Stromal cell of bone marrow (primary cell): Measurements from ENCODE around the gene CHST3.
"Not testable (repeated sequence)": the region's sequence is repeated elsewhere in the genome, so short reads cannot be mapped to it uniquely, and the experiment has no call there.

Source experiments
- DNase-seq: peaks from one replicate; pipeline ENCODE4 v3.0.0-alpha.2; 2012; ENCODE audit warnings: low read depth

Gene CHST3

DNA sequence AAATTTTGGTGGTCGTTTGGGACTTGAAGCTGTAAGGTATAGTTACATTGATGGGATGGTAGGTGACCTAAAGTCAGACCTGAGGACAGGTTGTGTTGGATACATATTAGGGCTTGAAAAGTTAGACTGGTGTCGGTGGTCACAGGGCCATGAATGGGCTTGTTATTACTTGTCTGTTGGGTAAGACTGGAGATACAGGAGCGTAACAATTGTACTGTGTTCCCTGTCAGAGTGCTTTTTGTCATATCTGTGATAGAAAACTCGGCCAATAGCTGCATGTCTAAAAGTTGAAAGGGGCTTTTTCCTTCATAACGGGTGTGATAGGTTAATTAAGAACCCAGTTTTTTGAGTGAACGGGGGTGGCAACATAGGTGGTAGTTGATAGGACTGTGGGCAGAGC is 13.5 kb upstream of the CHST3 start:
- DNase-seq, result no peak

DNA sequence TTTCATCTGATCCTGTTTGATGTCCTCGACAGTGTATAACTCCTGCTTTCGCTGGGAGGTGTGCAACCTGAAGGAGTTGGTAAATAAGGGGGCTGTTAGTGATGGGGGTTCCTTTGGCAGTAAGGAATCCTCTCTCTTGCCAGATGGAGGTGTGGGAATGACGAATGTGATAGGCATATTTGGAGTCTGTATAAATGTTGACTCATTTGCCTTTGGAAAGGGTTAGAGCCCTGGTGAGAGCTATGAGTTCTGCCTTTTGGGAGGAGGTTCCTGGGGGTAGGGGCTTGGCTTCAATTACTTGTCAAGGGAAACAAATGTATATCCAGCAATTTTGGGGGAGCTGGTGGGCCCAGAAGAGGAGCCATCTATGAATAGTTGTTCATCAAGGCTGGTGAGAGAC is 11.4 kb upstream of the CHST3 start:
- no peak for DNase-seq

DNA sequence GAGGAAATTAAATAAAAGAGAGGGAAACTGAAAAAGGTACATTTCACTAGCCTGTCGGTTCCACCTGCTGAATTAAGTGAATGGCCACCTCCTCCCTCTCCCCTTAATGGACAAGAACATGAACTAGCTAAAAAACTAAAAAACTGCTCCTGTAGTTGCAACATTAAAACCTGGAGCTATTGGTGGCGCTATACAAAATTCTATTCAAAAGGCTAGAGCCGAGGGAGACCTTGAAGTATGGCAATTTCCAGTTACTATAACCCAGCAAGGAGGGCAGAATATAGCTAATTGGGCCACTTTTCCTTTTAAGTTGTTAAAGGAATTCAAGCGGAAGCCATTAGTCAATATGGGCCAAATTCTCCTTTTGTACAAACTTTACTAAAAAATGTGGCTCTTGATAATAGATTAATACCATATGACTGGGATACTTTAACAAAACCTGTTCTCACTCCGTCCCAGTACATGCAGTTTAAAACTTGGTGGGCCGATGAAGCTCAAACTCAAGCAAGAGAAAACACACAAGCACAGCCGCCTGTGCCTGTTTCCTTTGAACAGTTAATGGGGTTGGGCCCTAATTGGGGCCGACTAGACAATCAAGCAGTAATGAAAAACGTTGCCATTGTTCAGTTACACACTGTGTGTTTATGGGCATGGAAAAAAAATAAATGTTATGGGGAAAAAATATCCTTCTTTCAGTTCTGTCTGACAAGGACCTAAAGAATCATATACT is 6.5 kb upstream of the CHST3 start:
- DNase-seq, result no peak

DNA sequence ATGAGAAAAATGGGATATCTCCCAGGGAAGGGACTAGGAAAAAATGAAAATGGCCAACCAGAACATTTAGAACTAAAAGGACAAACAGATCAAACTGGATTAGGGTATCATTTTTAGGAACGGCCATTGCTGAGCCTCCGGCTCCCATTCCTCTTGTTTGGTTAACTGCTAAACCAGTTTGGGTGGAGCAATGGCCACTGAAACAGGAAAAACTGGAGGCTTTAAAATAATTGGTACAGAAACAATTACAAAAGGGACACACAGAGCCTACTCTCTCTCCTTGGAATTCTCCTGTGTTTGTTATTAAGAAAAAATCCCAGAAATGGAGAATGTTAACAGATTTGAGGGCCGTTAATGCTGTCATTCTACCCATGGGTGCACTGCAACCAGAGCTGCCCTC is 4.7 kb upstream of the CHST3 start:
- no peak for DNase-seq

DNA sequence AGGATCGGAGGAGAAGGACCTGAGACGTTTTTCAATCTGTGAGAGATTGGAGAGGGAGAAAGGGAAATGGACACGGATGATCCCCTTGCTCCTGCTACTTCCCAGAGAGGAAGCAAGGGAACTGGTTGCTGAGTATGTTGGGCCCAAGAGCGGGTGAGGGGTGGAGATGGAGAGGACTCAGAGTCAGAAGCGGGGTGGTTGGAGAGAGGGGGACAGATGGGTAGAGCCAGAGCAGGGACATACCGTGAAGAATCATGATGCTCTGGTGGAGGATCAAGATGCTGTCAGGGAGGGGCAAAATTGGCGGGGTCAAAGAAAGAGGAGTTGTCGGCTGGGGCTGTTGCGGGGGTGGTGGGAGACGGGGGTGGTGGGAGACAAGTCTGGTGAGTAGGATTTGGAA is 2.4 kb upstream of the CHST3 start:
- DNase-seq, result no peak

DNA sequence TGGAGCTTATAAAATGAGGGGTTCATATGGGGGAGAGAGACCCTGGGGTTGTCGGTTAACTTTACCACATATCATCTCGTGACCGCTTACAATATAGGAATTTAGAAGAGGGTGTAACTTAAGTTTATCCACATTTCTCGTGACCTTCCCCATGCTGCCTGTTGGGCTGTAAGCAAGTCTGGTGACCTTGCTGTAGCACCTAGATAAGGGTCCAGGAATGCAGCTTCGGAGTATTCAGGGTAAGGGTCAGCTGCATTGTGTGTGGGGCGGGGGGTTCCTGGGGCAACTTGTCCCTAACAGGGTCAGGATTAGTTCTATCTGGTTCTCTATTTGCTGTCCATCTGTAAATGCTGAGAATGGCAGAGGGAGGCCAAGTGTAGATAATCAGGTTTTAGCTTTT is 1.3 kb upstream of the CHST3 start:
- no peak for DNase-seq

DNA sequence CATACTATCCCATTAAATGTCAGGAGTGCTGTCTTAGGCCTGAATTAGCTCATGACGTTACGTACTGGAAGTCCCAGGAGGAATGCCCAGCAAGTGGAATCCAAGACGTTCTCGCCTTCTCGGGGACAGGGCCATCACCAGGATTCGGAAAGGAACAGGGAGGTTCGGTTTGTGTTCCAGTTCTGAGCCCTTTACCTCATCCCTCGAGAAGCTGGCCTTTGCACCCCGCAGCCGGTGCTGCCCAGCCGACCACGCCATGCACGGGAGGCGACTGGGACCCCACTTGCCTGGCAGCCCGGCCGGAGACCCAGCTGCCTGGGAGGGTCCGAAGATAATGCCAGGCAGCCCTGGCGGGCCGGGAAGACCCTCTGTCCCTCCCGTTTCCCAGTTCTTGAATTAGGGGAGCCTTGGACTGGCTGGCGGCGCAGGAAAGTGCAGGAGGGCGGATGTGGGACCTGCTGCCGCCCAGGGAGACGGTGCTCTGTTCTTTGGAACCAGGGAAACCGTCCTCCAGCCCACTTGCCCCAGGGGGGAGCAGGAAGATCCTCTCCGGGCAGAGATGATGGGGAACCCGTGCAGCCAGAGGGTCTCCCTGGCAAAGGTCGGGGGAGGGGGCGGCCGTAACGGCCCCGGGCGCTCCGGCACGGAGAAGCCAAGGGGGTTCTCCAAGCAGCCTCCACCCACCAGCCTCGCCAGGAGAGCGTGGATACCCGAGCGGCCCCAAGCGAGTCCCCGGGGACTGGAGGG is 671 bp upstream of the CHST3 start:
- no peak for DNase-seq

DNA sequence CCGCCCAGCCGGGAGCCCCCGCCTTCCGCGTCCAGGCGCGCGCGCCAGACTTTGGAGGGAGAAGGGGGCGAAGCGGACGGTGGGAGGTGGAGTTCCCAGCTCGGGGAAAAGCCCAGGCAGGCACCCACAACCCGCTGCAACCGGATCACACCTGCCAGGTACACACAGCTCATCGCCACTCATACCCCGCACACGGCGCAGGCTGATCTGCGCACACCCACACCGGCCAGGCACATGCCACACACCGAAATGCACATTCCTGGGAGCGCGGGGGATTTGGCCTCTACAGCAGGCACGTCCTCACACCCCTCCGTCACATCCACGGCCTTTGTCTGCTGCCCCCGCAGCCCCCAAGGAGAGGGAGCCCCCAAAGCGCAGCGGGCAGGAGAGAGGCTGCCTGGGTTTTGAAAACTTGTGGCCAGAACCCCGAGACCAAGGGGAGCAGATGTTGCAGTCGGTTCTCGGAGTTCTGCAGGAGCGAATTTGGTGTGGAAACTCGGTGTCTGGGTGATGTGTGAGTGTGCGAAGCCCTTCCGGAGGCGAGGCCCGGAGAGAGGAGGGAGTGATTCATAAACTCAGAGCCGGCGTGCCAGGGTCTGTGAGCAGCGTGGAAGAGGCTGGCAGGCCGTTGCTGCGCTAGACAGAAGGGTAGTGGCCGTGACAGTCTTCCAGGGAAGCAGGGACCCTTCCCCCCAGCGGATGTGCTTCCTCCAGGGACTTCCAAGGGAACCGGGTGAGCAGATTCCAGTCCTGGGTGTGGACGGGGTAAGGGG is 734 bp downstream of the CHST3 start:
- DNase-seq, result peak; percentile 72

DNA sequence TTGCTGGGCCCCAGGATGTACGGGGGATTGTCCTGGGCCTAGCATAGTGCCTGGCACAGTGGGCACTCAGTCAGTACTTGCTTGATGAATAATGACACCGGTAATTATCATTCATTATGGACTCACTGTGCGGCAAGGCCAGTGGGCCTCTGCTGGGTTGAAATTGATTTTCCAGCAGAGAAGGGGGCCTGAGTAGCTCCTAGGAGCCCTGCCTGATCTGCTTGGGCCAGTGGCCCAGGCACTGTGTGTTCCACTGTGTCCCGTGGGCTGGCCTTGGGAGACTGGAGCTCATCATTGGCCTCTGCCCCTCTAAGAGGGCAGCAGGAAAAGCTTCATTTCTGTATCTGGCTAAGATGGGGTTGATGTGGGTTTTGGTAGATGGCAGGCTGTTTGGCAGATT is 1.4 kb downstream of the CHST3 start:
- DNase-seq, result no peak

DNA sequence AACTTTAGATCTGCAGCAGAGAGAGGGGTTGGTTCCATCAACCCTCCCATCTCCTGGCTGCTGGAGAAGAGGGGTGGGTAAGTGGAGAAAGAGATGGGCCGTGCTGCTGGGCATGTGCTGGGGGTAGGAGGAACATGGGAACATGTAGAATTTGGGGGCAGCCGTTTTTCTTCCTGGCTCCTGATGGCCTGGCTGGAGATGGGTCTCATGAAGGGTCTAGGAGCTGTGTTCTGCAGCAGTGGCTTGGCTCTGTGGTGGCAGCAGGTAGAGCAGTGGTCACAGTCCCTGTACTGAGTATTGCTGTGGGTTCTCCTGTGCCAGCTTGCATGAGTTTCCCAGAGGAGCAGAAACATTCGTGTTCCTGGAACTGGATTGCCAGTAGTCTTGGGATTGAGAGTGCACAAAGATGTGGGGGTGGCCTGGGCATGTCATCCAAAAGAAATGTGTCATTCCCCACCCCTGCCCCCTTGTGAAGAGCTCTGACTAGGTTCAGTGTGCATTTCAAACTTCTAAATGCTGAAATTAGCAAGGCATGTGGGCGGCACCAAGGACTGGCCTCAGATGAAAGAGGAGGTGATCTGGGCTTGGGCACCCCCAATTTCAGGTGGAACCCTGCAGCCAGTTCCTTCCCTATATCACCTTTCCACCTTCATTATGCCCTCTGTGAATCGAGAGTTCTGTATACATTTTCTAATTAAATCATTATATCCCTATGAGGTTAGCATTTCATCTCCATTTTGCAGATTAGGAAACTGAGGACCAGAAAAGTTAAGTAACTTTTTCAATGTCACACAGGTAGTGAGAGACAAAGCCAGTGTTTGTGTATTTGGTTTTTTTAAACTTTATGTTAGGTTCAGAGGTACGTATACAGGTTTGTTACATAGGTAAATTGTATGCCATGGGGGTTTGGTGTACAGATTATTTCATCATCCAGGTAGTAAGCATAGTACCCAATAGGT is 2.1 kb downstream of the CHST3 start:
- peak; percentile 54 for DNase-seq

DNA sequence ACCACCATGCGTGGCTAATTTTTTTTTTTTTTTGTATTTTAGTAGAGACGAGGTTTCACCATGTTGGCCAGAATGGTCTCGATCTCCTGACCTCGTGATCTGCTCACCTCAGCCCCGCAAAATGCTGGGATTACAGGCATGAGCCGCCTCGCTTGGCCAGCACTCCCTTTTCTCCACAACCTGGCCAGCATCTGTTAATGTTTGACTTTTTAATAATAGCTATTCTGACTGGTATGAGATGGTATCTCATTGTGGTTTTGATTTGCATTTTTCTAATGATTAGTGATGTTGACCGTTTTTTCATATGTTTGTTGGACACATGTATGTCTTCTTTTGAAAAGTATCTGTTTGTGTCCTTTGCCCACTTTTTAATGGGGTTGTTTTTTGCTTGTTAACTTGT is 3.8 kb downstream of the CHST3 start:
- DNase-seq, result not testable (repeated sequence)

DNA sequence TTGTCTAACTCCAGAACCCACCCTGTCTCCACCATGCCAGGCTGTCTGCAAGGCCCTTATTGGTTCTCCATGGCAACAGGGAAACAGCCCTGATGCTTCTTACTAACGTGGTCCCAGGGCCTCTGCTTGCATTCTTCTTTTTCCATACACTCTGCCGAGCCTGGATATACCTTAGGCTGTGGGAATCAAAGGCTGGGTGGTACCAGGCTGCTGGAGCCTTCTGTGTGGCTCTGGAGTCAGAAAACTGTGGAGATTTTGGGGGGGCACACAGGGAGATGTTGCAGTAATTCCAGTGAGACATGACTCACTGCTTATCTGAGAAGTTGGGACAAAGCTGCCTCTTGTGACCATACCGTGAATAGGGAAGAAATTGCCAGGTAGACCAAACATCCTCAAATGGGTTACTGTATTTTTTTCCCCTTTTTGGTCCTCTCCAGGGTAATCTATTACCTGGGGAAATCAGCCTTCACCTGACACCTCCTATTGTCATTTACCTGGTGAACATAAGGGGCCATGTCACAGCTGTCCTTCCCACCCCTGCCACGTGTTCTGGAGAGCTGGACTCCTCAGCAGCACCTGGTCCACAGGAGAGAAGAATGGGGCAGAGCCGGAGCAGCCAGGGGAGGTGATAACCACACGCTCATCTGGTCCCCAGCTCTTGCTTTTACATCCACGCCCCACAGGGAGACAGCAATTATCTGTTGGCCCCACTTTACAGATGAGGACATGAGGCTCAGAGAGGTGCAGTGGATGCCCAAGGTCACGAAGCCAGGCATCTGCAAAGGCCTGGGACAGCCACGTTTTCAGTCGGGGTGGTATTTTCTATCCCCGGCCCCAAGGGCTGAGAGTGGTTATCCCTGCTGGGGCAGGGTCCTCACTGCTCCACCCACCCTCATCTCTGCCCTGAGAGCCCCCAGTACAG is 4.6 kb downstream of the CHST3 start:
- no peak for DNase-seq

DNA sequence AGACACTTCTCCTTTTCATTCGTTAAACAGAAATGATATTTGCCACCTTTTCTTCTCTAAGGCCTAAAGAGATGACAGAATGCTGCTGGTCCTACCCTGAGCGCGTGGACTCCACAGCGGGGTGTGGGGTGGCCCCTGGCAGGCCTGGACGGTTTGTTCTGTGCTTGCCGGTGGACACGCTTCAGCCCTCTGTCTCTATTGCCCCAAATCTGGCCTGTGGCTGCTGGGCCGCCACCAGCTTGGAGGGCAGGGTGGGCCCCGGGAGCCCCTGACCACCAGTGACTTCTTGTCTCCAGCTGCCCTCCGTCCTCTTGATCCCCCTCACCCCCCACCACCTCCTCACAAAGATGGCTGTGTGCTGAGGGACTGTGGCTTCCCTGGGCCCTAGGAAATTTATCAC is 5.7 kb downstream of the CHST3 start:
- DNase-seq, result no peak

DNA sequence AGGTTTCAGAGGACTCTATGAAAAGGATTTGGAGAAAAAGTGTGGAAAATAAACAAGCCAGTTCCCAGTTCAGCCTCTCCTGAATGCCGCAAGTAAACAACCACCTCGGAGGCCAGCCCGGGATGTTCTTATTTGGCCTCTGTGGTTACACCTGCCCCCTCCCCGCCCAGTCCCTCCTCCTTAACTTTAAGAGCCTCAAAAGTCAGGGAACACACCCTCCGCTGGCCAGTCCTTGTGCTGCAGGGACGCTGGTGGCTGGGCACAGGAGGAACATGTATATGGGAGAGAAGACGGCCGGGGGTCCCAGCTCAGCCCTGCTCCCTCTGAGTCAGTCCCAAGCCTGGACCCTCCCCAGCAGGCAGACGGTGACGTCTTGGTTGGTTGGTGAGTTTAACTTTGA is 6.1 kb downstream of the CHST3 start:
- no peak for DNase-seq

DNA sequence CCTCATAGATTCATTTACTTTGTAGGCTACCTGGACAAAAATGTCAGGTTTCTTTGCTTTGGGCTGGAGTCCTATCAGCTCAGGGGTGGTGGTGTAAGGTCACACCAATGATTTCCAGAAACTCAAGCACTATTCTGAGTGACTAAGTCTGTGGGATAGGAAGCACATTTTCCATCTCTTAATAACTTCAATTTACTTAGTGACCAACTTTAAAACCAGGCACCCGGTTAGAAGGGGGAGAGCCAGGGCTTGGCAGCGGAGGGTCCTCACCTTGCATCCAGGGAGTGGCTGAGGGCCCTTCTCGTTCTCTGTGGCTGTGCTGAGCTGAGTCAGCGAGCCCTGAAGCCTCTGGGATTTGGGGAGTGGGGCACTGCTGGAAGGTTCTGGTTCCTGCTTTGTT is 6.7 kb downstream of the CHST3 start:
- no peak for DNase-seq

DNA sequence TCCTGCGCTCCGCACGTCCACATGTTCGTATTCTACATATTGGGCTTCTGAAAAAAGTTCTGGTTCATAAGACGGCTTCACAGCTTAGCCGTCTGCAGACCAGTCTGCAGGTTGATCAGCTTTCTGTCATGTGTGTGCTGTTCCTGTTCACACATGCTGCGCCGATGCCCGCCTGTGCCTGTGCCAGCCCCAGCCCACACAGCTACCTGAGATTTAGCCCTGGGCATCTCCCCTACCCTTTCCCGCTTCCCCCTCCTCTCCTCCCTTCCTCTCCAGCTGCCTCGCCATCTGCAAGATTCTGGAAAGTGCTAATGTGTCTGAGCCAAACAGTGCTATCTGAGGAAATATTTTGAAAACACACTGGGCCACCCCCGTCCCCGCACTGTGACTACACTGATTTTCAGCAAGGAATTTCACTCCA is 7.1 kb downstream of the CHST3 start:
- no peak for DNase-seq

DNA sequence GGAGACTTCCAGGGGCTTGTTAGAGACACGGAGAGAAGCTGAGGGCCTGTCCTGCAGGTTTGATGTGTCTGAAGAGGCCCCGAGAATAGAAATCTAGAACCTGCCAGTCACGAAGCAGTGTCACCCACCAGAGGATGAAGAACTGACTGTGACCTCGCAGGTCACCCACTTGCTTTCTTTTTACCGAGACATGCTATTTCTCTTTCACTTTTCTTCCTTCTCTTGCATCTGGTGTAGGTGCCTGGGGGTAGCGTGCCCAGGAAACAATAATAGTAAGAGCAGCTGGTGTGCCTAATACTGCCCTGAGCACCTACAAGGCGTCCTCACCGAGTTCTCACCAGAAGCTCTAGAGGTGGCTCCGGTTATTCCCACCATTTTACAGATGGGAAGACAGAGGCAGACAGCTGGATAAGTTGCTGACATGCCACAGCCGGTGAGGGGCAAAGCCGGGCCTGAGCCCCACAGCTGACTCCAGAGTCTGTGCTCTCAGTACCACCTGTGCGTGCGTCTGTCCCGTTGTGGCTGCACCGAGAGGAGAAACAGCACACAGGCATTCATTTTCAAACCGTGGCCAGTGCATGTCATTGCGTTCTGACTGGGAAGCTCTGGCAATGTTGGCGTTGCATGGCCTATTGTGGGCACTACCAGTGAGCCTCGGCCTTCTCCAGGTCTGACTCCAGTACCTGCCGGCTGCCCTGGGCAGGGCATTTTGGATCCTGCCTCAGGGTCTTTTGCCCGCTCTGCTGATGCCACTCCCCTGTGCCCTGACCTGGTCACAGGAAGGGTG is 7.8 kb downstream of the CHST3 start:
- no peak for DNase-seq

DNA sequence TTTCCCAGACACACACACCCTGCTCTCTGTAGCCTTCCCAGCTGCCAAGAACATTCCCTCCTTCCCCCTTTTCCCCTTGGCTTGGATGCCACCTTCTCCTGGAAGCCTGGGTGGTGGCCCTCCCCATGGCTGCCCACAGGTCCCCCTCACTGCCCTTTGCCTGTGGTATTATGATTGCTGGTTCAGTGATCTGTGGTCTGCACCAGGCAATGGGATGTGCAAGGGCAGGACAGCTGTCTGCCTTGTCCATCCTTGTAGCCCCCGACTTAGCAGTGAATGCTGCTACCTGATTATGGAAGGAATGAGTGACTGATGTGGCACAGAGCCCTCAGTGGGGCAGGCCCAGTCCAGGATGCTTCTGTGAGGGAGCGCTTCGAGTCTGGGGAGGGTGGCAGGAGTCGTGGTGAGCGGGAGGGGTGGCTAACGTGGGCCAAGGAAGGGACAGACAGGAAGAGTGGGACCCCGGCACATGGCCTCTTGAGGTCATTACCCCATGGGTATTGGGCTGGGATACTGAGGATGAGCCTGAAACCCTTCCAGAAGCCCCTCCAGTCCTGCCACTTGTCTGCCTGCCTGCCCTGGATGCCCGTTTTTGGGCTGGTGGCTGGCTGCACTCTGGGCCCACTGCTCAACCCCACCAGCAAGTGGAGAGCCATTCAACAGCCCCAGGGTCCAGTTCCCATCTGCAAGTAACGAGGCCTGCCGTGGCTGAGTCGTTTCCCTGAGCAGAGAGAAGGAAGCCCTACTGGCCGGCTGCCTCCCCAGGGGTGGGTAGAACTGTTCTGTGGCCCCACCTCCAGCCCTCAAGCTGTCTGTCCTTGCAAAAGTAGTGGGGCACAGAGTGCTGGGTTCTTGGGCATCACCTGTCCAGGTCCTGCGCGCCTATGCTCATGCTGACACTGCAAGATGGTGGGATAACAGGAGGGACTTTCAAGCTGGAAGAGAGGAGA is 8.8 kb downstream of the CHST3 start:
- DNase-seq, result no peak
